PC-3 (cell line): ENCODE data around the gene AMER3.

Experiments used
- CTCF ChIP-seq: fragments of 300-600 bp; sonication (generic); conservative IDR thresholded peaks from 2 replicates; pipeline ENCODE4 v1.5.1; 2017; ENCODE audit warnings: antibody characterized with exemption, low read depth, mild to moderate bottlenecking, low read length
- EZH2 ChIP-seq: fragments of 300-600 bp; sonication (generic); IDR thresholded peaks from one replicate; pipeline ENCODE4 v1.6.1; 2017; ENCODE audit warnings: antibody characterized with exemption, mild to moderate bottlenecking, low read length; ENCODE audit not compliant: unreplicated experiment
- EZH2phosphoT487 ChIP-seq: fragments of 300-600 bp; sonication (generic); IDR thresholded peaks from 2 replicates; pipeline ENCODE4 v1.6.1; 2018; ENCODE audit warnings: mild to moderate bottlenecking, antibody characterized with exemption, low read length, borderline replicate concordance

- no peak for TF ChIP-seq EZH2phosphoT487
- TF ChIP-seq CTCF, result no peak
- TF ChIP-seq EZH2, result no peak
These were observed 30.2 kb downstream of the AMER3 start for GRCh38 chr2:130785466-130786055.
